Calu3 (cell line): ENCODE data around the gene IL17RB. TPM values are rescaled to one million over a fixed set of nuclear protein-coding genes. Genes with fewer than 3 reads are reported as not detected.
A peak's percentile ranks its signal among the peaks of the same experiment; 100 is the strongest.

Source experiments
- BruUV-seq: library from RNA; stranded (reverse); fragments of 400-500 nt; replicated peaks from 2 replicates; lab custom pipeline; 2021; lab: Mats Ljungman, UMichigan
- CTCF ChIA-PET: fragments of 300-600 bp; sonication (Branson Sonifier 250); formaldehyde crosslinking; loops from one replicate; lab custom pipeline; 2022; ENCODE audit warnings: antibody characterized with exemption; lab: Charles Lee
- DNase-seq: peaks from one replicate; pipeline ENCODE4 v3.0.0; 2022
- H3K27ac Mint-ChIP-seq: one replicate; pipeline ENCODE4 v1.8.0; 2022; ENCODE audit warnings: mixed read lengths; ENCODE audit not compliant: unreplicated experiment
- H3K27me3 Mint-ChIP-seq: one replicate; pipeline ENCODE4 v1.8.0; 2022; ENCODE audit warnings: mixed read lengths; ENCODE audit not compliant: unreplicated experiment
- H3K36me3 Mint-ChIP-seq: one replicate; pipeline ENCODE4 v1.8.0; 2022; ENCODE audit warnings: mild to moderate bottlenecking, moderate library complexity, mixed read lengths; ENCODE audit not compliant: insufficient read depth, unreplicated experiment
- H3K4me1 Mint-ChIP-seq: one replicate; pipeline ENCODE4 v1.8.0; 2022; ENCODE audit warnings: mild to moderate bottlenecking, low read depth, mixed read lengths; ENCODE audit not compliant: unreplicated experiment
- H3K4me3 Mint-ChIP-seq: one replicate; pipeline ENCODE4 v1.8.0; 2022; ENCODE audit warnings: mild to moderate bottlenecking, low read depth, moderate library complexity, mixed read lengths; ENCODE audit not compliant: unreplicated experiment
- H3K9me3 Mint-ChIP-seq: one replicate; pipeline ENCODE4 v1.8.0; 2022; ENCODE audit warnings: low read depth, mixed read lengths; ENCODE audit not compliant: unreplicated experiment
- CTCF ChIP-seq: fragments of 200-600 bp; IDR thresholded peaks from one replicate; pipeline ENCODE4 v1.8.0; 2022; ENCODE audit warnings: antibody characterized with exemption; ENCODE audit not compliant: unreplicated experiment
- intact Hi-C: fragments of 100-400 bp; cut with micrococcal nuclease; formaldehyde crosslinking; loops from one replicate; pipeline ENCODE4 v1.10.0; 2022; ENCODE audit not compliant: unreplicated experiment
- total RNA-seq: library from RNA; stranded (reverse); gene quantifications from 2 replicates; pipeline ENCODE4 v1.2.3, GENCODE V29; 2022

The IL17RB gene
- total RNA-seq, 1 experiment from 2014 or later, result 21.9 TPM

- intact Hi-C loops, result no loop called here
- H3K27ac Mint-ChIP-seq, result peak overlapping the region; percentile 83
- DNase-seq, result peak; percentile 67
- no peaks in the 10 kb centered on the region for H3K9me3 Mint-ChIP-seq
- peaks cover 32% of the 10 kb centered on the region for H3K36me3 Mint-ChIP-seq
- CTCF ChIA-PET, result interaction anchor here (1.8 kb wide), 1 partner anchor 46 kb away, joined by 5 read pairs; the partner anchor contains the start of gene SELENOK
- peak overlapping the region; percentile 59 for H3K4me3 Mint-ChIP-seq
- no TSS peak for BruUV-seq
- peaks cover 52% of the 10 kb centered on the region for H3K4me1 Mint-ChIP-seq
- TF ChIP-seq CTCF, result no peak
- no peaks in the 10 kb centered on the region for H3K27me3 Mint-ChIP-seq
Observed at GRCh38 chr3:53845103-53845880, 1.1 kb upstream of the IL17RB start.

DNA sequence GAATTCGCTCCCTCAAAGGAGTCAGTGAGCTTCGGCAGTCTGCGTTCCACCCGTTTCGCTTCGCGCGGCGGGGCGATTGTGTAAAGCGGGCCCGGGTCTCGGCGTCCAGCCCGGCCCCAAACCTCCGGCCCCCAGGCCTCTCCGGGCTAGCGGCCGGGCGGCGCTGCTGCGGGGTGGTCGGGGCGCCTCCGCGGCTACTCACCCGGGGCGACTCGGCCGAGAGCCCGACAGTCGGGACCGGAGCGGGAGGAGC is 561 bp upstream of the IL17RB start:
- intact Hi-C loops, result no loop called here
- H3K36me3 Mint-ChIP-seq, result peaks cover 32% of the 10 kb centered on the region
- CTCF ChIA-PET, result interaction anchor here (1.8 kb wide), 1 partner anchor 46 kb away, joined by 5 read pairs; the partner anchor contains the start of gene SELENOK
- no TSS peak for BruUV-seq
- no peak for TF ChIP-seq CTCF
- H3K4me3 Mint-ChIP-seq, result peak overlapping the region; percentile 59
- no peak overlapping the region for H3K27ac Mint-ChIP-seq
- no peaks in the 10 kb centered on the region for H3K27me3 Mint-ChIP-seq
- DNase-seq, result no peak
- peaks cover 52% of the 10 kb centered on the region for H3K4me1 Mint-ChIP-seq
- no peaks in the 10 kb centered on the region for H3K9me3 Mint-ChIP-seq

GRCh38 chr3:53846851-53847155 is 435 bp downstream of the IL17RB start:
- CTCF ChIA-PET, result interaction anchor here (0.6 kb wide), 2 partner anchors 110 to 848 kb away, joined by 3 read pairs; no protein-coding TSS in a partner anchor
- Mint-ChIP-seq H3K9me3 (no peaks in the 10 kb centered on the region), H3K27me3 (no peaks in the 10 kb centered on the region), H3K27ac (no peak overlapping the region), H3K4me1 (peaks cover 43% of the 10 kb centered on the region), H3K36me3 (peaks cover 32% of the 10 kb centered on the region), H3K4me3 (peak overlapping the region; percentile 59)
- intact Hi-C loops, result no loop called here
- DNase-seq, result no peak
- TF ChIP-seq CTCF, result no peak
- TSS peak; percentile 55 for BruUV-seq

GRCh38 chr3:53849916-53850315 is 3.5 kb downstream of the IL17RB start:
- H3K27ac Mint-ChIP-seq, result no peak overlapping the region
- no peaks in the 10 kb centered on the region for H3K9me3 Mint-ChIP-seq
- no peak for TF ChIP-seq CTCF
- H3K4me3 Mint-ChIP-seq, result no peak overlapping the region
- CTCF ChIA-PET, result no interaction called here
- H3K36me3 Mint-ChIP-seq, result peaks cover 19% of the 10 kb centered on the region
- intact Hi-C loops, result no loop called here
- no TSS peak for BruUV-seq
- no peak for DNase-seq
- peaks cover 12% of the 10 kb centered on the region for H3K4me1 Mint-ChIP-seq
- H3K27me3 Mint-ChIP-seq, result no peaks in the 10 kb centered on the region
